ENCODE results near the gene CHAF1A.

DNA sequence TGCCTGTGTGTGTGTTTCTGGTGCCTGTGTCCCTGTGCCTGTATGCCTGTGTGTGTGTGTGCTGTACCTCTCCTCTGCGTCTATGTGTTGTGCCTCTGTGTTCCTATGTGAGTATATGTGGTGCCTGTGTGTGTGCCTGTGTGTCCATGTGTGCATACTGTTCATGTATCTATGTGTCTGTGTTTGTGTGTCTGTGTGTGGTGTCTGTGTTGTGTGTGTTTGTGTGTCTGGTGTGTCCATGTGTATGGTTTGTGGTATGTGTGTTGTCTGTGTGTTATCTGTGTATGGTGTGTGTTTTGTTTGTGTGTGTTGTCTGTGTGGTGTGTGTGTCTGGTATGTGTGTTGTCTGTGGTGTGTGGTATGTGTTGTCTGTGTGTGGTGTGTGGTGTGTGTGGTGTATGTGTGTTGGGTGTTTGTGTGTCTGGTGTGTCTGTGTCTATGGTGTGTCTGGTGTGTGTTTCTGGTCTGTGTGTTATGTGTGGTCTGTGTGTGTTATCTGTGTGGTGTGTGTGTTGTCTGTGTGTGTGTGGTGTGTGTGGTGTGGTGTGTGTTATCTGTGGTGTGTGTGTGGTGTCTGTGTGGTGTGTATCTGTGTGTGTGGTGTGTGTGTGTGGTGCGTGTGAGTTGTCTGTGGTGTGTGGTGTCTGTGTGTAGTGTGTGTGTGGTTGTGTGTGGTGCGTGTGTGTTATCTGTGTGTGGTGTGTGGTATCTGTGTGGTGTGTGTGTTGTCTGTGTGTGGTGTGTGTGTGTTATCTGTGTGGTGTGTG, 90.1 kb downstream of the CHAF1A start:
- TF ChIP-seq, protein P1, sequence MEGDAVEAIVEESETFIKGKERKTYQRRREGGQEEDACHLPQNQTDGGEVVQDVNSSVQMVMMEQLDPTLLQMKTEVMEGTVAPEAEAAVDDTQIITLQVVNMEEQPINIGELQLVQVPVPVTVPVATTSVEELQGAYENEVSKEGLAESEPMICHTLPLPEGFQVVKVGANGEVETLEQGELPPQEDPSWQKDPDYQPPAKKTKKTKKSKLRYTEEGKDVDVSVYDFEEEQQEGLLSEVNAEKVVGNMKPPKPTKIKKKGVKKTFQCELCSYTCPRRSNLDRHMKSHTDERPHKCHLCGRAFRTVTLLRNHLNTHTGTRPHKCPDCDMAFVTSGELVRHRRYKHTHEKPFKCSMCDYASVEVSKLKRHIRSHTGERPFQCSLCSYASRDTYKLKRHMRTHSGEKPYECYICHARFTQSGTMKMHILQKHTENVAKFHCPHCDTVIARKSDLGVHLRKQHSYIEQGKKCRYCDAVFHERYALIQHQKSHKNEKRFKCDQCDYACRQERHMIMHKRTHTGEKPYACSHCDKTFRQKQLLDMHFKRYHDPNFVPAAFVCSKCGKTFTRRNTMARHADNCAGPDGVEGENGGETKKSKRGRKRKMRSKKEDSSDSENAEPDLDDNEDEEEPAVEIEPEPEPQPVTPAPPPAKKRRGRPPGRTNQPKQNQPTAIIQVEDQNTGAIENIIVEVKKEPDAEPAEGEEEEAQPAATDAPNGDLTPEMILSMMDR (conservative IDR thresholded peaks at IDR 0.05; ENCODE audit: low read depth, low read length), result no peak
- TF ChIP-seq RFX5 (IDR thresholded peaks at IDR 0.05; ENCODE audit: low read depth, low read length) (no peak), MAZ (IDR thresholded peaks at IDR 0.05; ENCODE audit: borderline replicate concordance, low read depth, low read length) (no peak), POLR2A (IDR thresholded peaks at IDR 0.05; ENCODE audit: low read depth, low read length) (no peak), RAD21 (IDR thresholded peaks at IDR 0.05; ENCODE audit: low read length) (no peak), CEBPB (IDR thresholded peaks at IDR 0.05; ENCODE audit: low read depth, low read length) (no peak), MXI1 (IDR thresholded peaks at IDR 0.05; ENCODE audit: borderline replicate concordance, low read depth, low read length) (no peak), SMC3 (IDR thresholded peaks at IDR 0.05; ENCODE audit: low read depth, low read length) (no peak)
- TF ChIP-seq, protein P2, sequence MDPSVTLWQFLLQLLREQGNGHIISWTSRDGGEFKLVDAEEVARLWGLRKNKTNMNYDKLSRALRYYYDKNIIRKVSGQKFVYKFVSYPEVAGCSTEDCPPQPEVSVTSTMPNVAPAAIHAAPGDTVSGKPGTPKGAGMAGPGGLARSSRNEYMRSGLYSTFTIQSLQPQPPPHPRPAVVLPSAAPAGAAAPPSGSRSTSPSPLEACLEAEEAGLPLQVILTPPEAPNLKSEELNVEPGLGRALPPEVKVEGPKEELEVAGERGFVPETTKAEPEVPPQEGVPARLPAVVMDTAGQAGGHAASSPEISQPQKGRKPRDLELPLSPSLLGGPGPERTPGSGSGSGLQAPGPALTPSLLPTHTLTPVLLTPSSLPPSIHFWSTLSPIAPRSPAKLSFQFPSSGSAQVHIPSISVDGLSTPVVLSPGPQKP (IDR thresholded peaks at IDR 0.05; ENCODE audit: borderline replicate concordance, low read depth, low read length), result no peak
